Osteoblast (primary cell): ENCODE data around the gene FBXL4. TPM values are rescaled to one million over a fixed set of nuclear protein-coding genes. Genes with fewer than 3 reads are reported as not detected.

ENCODE experiments used
- DNase-seq: peaks from one replicate; pipeline ENCODE4 v3.0.0; 2011; ENCODE audit warnings: low spot score, mixed read lengths; ENCODE audit not compliant: insufficient read length; ENCODE audit errors: missing footprints
- H2AFZ ChIP-seq: 2 replicates; pipeline ENCODE4 v1.6.0; 2011; ENCODE audit warnings: mild to moderate bottlenecking, low read length
- H3K27ac ChIP-seq: 2 replicates; pipeline ENCODE4 v1.5.1; 2011; ENCODE audit warnings: mild to moderate bottlenecking, low read depth, low read length, moderate library complexity
- H3K27me3 ChIP-seq: 2 replicates; pipeline ENCODE4 v1.6.0; 2012; ENCODE audit warnings: mild to moderate bottlenecking, control low read depth, inconsistent platforms, low read length, moderate library complexity; ENCODE audit not compliant: insufficient read depth
- H3K36me3 ChIP-seq: 2 replicates; pipeline ENCODE4 v1.5.1; 2011; ENCODE audit warnings: mild to moderate bottlenecking, low read length, control low read depth, moderate library complexity; ENCODE audit not compliant: insufficient read depth
- H3K4me1 ChIP-seq: 2 replicates; pipeline ENCODE4 v1.5.1; 2011; ENCODE audit warnings: mild to moderate bottlenecking, low read length, control low read depth, moderate library complexity; ENCODE audit not compliant: insufficient read depth
- H3K4me2 ChIP-seq: 2 replicates; pipeline ENCODE4 v1.6.0; 2011; ENCODE audit warnings: mild to moderate bottlenecking, low read length; ENCODE audit not compliant: insufficient read depth
- H3K4me3 ChIP-seq: fragments of 200-600 bp; sonication (generic); 3 replicates; pipeline ENCODE4 v1.5.1; 2012; ENCODE audit warnings: mild to moderate bottlenecking, low read length, inconsistent platforms; ENCODE audit not compliant: insufficient read depth
- H3K79me2 ChIP-seq: 2 replicates; pipeline ENCODE4 v1.6.0; 2012; ENCODE audit warnings: mild to moderate bottlenecking, low read length, control low read depth, inconsistent platforms; ENCODE audit not compliant: insufficient read depth
- H3K9me3 ChIP-seq: 2 replicates; pipeline ENCODE4 v1.5.1; 2011; ENCODE audit warnings: low read depth, low read length, control low read depth
- H4K20me1 ChIP-seq: 2 replicates; pipeline ENCODE4 v1.6.0; 2012; ENCODE audit warnings: mild to moderate bottlenecking, low read length, control low read depth; ENCODE audit not compliant: insufficient read depth
- CTCF ChIP-seq: IDR thresholded peaks from 2 replicates; pipeline ENCODE4 v1.5.1; 2011; ENCODE audit warnings: mild to moderate bottlenecking, low read depth, low read length, moderate library complexity; ENCODE audit errors: extremely low read depth
- total RNA-seq: library from RNA; depleted of rRNA; stranded (reverse); fragments of >200 nt; gene quantifications from 2 replicates; pipeline ENCODE4 v1.2.3, GENCODE V29; 2012

The FBXL4 gene
- total RNA-seq, 1 donor = 18.8 TPM

- no peak for TF ChIP-seq CTCF
- no peak overlapping the region for H3K27ac ChIP-seq
- H3K4me3 ChIP-seq = no peak overlapping the region
- H2AFZ ChIP-seq = no peak overlapping the region
- no peaks in the 10 kb centered on the region for H3K36me3 ChIP-seq
- H3K9me3 ChIP-seq = no peaks in the 10 kb centered on the region
- H3K4me2 ChIP-seq = no peak overlapping the region
- H3K27me3 ChIP-seq = no peaks in the 10 kb centered on the region
- no peak for DNase-seq
- no peaks in the 10 kb centered on the region for H3K79me2 ChIP-seq
- H3K4me1 ChIP-seq = peaks cover 6% of the 10 kb centered on the region
- H4K20me1 ChIP-seq = no peaks in the 10 kb centered on the region
Measured at GRCh38 chr6:98959631-98960030, 11.9 kb upstream of the FBXL4 start.

- TF ChIP-seq CTCF = no peak
- H4K20me1 ChIP-seq = no peaks in the 10 kb centered on the region
Measured at GRCh38 chr6:98958776-98959175, 11.0 kb upstream of the FBXL4 start.

DNA sequence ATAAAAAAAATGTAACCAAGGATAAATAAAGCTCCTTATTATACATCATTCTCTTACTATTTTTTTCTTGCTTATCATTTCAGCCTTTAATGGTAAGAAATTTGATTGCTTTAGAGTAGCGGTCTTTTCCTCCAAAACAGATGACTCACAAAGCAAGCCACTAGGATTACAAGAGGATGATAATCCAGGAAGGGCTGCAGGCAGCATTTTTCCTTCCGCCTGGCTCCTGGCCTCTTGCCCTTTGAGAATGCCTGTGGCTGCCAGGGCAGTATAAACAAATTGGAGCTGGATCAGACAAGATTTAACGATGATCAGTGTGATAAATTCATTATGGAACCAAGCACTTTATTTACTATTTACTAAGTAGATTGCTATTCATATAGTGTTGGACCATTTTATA lies 9.7 kb upstream of the FBXL4 start:
- Histone ChIP-seq H3K4me3 (no peak overlapping the region), H4K20me1 (no peaks in the 10 kb centered on the region), H3K4me2 (no peak overlapping the region), H3K27ac (no peak overlapping the region), H3K27me3 (no peaks in the 10 kb centered on the region), H3K79me2 (no peaks in the 10 kb centered on the region), H3K4me1 (peaks cover 6% of the 10 kb centered on the region), H2AFZ (no peak overlapping the region), H3K9me3 (no peaks in the 10 kb centered on the region), H3K36me3 (no peaks in the 10 kb centered on the region)
- no peak for DNase-seq
- no peak for TF ChIP-seq CTCF

More at GRCh38 chr6:98958776-98959175, 11.0 kb upstream of the FBXL4 start:
- H3K27me3 ChIP-seq = no peaks in the 10 kb centered on the region
- H3K36me3 ChIP-seq = no peaks in the 10 kb centered on the region
- H3K27ac ChIP-seq = no peak overlapping the region
- no peak overlapping the region for H3K4me2 ChIP-seq
- no peak overlapping the region for H2AFZ ChIP-seq
- no peaks in the 10 kb centered on the region for H3K79me2 ChIP-seq
- DNase-seq = no peak
- no peaks in the 10 kb centered on the region for H3K9me3 ChIP-seq
- no peak overlapping the region for H3K4me3 ChIP-seq
- peaks cover 6% of the 10 kb centered on the region for H3K4me1 ChIP-seq

DNA sequence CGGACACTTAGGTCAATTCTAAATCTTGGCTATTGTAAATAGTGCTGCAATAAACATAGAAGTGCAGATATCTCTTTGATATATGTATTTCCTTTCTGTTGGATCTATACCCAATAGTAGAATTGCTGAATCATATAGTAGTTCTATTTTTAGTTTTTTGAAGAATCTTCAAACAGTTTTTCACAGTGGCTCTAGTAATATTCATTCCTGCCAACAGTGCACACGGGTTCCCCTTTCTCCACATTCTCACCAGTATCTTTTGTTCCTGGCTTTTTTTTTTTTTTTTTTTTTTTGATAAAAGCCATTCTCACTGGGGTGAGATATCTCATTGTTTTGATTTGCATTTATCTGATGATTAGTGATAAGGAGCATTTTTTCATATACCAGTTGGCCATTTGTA lies 1.8 kb upstream of the FBXL4 start:
- H4K20me1 ChIP-seq = peaks cover 6% of the 10 kb centered on the region
- TF ChIP-seq CTCF = no peak
- no peak overlapping the region for H3K4me3 ChIP-seq
- H3K4me2 ChIP-seq = no peak overlapping the region
- H2AFZ ChIP-seq = no peak overlapping the region
- H3K36me3 ChIP-seq = no peaks in the 10 kb centered on the region
- H3K79me2 ChIP-seq = peaks cover 26% of the 10 kb centered on the region
- H3K27me3 ChIP-seq = no peaks in the 10 kb centered on the region
- H3K9me3 ChIP-seq = no peaks in the 10 kb centered on the region
- H3K27ac ChIP-seq = no peak overlapping the region
- no peak for DNase-seq
- H3K4me1 ChIP-seq = peaks cover 15% of the 10 kb centered on the region
